Chondrocyte (in vitro differentiated cells): ENCODE measurements around the gene REEP1. TPM values are rescaled to one million over a fixed set of nuclear protein-coding genes. Genes with fewer than 3 reads are reported as not detected.

Experiments
- DNase-seq: peaks from one replicate; pipeline ENCODE4 v3.0.0; 2021; ENCODE audit warnings: mixed read lengths, low spot score
- H3K27ac Mint-ChIP-seq: one replicate; pipeline ENCODE4 v1.8.0; 2021; ENCODE audit warnings: mild to moderate bottlenecking, moderate library complexity, mixed read lengths; ENCODE audit not compliant: unreplicated experiment
- H3K27me3 Mint-ChIP-seq: 2 replicates; pipeline ENCODE4 v1.8.0; 2021; ENCODE audit warnings: low read depth, mixed read lengths
- H3K36me3 Mint-ChIP-seq: 2 replicates; pipeline ENCODE4 v1.8.0; 2021; ENCODE audit warnings: low read depth, mixed read lengths
- H3K4me1 Mint-ChIP-seq: 2 replicates; pipeline ENCODE4 v1.8.0; 2021; ENCODE audit warnings: low read depth, mild to moderate bottlenecking, mixed read lengths
- H3K4me3 Mint-ChIP-seq: one replicate; pipeline ENCODE4 v1.8.0; 2021; ENCODE audit warnings: mild to moderate bottlenecking, moderate library complexity, mixed read lengths; ENCODE audit not compliant: unreplicated experiment
- H3K9me3 Mint-ChIP-seq: 2 replicates; pipeline ENCODE4 v1.8.0; 2021; ENCODE audit warnings: low read depth, mixed read lengths
- total RNA-seq: library from RNA; stranded (reverse); gene quantifications from 3 replicates; pipeline ENCODE4 v1.2.1, GENCODE V29; 2021
- TF ChIP-seq, protein P1 (sequence below): fragments of 200-600 bp; sonication (generic); IDR thresholded peaks from 2 replicates; pipeline ENCODE4 v1.5.0; 2021; ENCODE audit warnings: antibody characterized with exemption, mild to moderate bottlenecking, moderate library complexity

The REEP1 gene
- total RNA-seq, 1 donor from 2014 or later = 2.4 TPM

GRCh38 chr2:86307431-86307830 lies 30.0 kb downstream of the REEP1 start:
- Mint-ChIP-seq H3K4me1 (peaks cover 11% of the 10 kb centered on the region), H3K27me3 (peaks cover 23% of the 10 kb centered on the region), H3K36me3 (no peaks in the 10 kb centered on the region), H3K4me3 (no peak overlapping the region), H3K9me3 (no peaks in the 10 kb centered on the region), H3K27ac (no peak overlapping the region)
- no peak for DNase-seq
- TF ChIP-seq, protein P1, sequence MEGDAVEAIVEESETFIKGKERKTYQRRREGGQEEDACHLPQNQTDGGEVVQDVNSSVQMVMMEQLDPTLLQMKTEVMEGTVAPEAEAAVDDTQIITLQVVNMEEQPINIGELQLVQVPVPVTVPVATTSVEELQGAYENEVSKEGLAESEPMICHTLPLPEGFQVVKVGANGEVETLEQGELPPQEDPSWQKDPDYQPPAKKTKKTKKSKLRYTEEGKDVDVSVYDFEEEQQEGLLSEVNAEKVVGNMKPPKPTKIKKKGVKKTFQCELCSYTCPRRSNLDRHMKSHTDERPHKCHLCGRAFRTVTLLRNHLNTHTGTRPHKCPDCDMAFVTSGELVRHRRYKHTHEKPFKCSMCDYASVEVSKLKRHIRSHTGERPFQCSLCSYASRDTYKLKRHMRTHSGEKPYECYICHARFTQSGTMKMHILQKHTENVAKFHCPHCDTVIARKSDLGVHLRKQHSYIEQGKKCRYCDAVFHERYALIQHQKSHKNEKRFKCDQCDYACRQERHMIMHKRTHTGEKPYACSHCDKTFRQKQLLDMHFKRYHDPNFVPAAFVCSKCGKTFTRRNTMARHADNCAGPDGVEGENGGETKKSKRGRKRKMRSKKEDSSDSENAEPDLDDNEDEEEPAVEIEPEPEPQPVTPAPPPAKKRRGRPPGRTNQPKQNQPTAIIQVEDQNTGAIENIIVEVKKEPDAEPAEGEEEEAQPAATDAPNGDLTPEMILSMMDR = no peak

DNA sequence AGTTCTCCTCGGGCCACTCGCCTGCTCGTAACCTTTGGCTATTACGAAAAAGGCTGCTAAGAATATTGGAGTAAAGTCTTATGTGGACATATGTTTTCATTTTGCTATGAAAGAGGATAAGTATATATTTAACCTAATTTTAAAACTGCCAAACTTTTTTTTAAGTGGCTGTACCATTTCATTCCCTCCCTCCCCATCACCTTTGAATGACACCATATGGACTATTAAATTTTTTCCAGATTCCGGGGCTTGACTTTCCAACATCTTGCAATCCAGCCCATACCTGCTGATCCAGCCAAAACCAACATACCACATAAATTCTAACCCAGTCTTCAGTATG lies 31.5 kb downstream of the REEP1 start:
- Mint-ChIP-seq H3K9me3 (no peaks in the 10 kb centered on the region), H3K36me3 (no peaks in the 10 kb centered on the region), H3K4me3 (no peak overlapping the region), H3K27ac (no peak overlapping the region), H3K27me3 (peaks cover 22% of the 10 kb centered on the region), H3K4me1 (peaks cover 17% of the 10 kb centered on the region)
- no peak for DNase-seq
- TF ChIP-seq, protein P1 = no peak

- H3K27ac Mint-ChIP-seq = no peak overlapping the region
- TF ChIP-seq, protein P1 = no peak
- no peak overlapping the region for H3K4me3 Mint-ChIP-seq
- H3K27me3 Mint-ChIP-seq = peaks cover 23% of the 10 kb centered on the region
- peaks cover 17% of the 10 kb centered on the region for H3K4me1 Mint-ChIP-seq
- H3K36me3 Mint-ChIP-seq = no peaks in the 10 kb centered on the region
- DNase-seq = no peak
- H3K9me3 Mint-ChIP-seq = no peaks in the 10 kb centered on the region
These were observed 32.1 kb downstream of the REEP1 start for GRCh38 chr2:86305195-86305914.

- no peak for DNase-seq
- Mint-ChIP-seq H3K4me1 (peaks cover 17% of the 10 kb centered on the region), H3K27me3 (peaks cover 26% of the 10 kb centered on the region), H3K36me3 (no peaks in the 10 kb centered on the region), H3K27ac (no peak overlapping the region), H3K4me3 (no peak overlapping the region), H3K9me3 (no peaks in the 10 kb centered on the region)
- TF ChIP-seq, protein P1 = no peak
These were observed 33.0 kb downstream of the REEP1 start for GRCh38 chr2:86304416-86304815.

DNA sequence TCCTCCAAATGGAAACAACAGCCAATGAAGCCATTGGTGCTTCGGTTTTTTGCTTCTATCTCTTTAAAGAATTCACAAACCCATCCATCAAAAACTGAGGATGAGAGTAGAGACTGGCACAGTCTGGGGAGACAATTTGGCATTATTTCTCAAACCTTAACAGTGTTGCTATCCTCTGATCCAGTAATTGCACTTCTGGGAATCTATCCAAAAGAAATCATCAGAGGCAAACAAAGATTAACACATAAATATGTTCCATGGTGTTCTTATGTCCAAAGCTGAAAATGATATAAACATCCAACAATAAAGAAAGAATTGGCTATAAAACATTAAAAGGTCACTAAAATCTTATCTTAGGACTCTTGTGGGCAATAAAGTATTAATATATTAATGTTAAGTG lies 35.1 kb downstream of the REEP1 start:
- no peak for DNase-seq
- H3K9me3 Mint-ChIP-seq = no peaks in the 10 kb centered on the region
- H3K27ac Mint-ChIP-seq = no peak overlapping the region
- H3K4me1 Mint-ChIP-seq = peaks cover 24% of the 10 kb centered on the region
- TF ChIP-seq, protein P1 = no peak
- H3K4me3 Mint-ChIP-seq = no peak overlapping the region
- H3K27me3 Mint-ChIP-seq = peaks cover 28% of the 10 kb centered on the region
- no peaks in the 10 kb centered on the region for H3K36me3 Mint-ChIP-seq
